HEK293T (cell line): Measurements from ENCODE around the gene GALNT16.

Experiments used
- BHLHE40 ChIP-seq: fragments of 450-650 bp; IDR thresholded peaks from 2 replicates; pipeline ENCODE4 v1.6.1; 2016; ENCODE audit warnings: mild to moderate bottlenecking, moderate library complexity, borderline replicate concordance
- FOXA1 ChIP-seq: fragments of 450-650 bp; IDR thresholded peaks from 2 replicates; pipeline ENCODE4 v1.6.1; 2016; ENCODE audit warnings: mild to moderate bottlenecking
- FOXK2 ChIP-seq: fragments of 450-650 bp; IDR thresholded peaks from 2 replicates; pipeline ENCODE4 v1.6.1; 2016; ENCODE audit warnings: mild to moderate bottlenecking
- FOXM1 ChIP-seq: fragments of 450-650 bp; IDR thresholded peaks from 2 replicates; pipeline ENCODE4 v1.6.1; 2017; ENCODE audit warnings: mild to moderate bottlenecking, borderline replicate concordance
- SP1 ChIP-seq: fragments of 450-650 bp; IDR thresholded peaks from 2 replicates; pipeline ENCODE4 v1.6.1; 2017
- TARDBP ChIP-seq: fragments of 450-650 bp; IDR thresholded peaks from 2 replicates; pipeline ENCODE4 v1.6.1; 2016

GRCh38 chr14:69350892-69351291 lies 90.9 kb downstream of the GALNT16 start:
- TF ChIP-seq BHLHE40 (no peak), SP1 (no peak), TARDBP (no peak), FOXA1 (no peak), FOXM1 (no peak), FOXK2 (no peak)
